CD4-positive, alpha-beta T cell treated with Interleukin-12 subunit alpha and Interleukin-12 subunit beta, for 1 hour (primary cell): ENCODE data around the gene CCNK.

Source experiments
- DNase-seq: peaks from one replicate; pipeline ENCODE4 v3.0.0-alpha.2; 2020

CCNK gene

DNA sequence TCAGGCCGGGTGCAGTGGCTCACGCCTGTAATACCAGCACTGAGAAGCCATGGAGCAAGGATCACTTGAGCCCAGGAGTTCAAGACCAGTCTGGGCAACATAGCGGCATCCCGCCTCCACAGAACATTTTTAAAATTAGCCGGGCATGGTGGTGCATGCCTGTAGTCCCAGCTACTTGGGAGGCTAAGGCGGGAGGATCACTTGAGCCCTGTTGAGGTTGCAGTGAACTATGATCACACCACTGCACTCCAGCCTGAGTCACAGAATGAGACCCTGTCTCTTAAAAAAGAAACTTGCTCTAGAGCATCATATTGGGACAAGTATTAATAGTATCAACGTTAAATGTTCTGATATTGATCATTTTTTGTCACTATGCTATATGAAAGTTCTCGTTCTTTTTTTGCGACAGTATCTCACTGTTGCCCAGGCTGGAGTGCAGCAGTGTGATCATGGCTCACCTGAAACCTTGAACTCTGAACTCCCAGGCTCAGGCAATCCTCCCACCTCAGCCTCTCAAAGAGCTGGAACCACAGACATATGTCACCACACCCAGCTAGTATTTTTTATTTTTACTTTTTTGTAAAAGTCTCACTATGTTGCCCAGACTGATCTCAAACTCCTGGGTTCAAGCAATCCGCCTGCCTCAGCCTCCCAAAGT is 75.1 kb downstream of the CCNK start:
- DNase-seq = no peak

DNA sequence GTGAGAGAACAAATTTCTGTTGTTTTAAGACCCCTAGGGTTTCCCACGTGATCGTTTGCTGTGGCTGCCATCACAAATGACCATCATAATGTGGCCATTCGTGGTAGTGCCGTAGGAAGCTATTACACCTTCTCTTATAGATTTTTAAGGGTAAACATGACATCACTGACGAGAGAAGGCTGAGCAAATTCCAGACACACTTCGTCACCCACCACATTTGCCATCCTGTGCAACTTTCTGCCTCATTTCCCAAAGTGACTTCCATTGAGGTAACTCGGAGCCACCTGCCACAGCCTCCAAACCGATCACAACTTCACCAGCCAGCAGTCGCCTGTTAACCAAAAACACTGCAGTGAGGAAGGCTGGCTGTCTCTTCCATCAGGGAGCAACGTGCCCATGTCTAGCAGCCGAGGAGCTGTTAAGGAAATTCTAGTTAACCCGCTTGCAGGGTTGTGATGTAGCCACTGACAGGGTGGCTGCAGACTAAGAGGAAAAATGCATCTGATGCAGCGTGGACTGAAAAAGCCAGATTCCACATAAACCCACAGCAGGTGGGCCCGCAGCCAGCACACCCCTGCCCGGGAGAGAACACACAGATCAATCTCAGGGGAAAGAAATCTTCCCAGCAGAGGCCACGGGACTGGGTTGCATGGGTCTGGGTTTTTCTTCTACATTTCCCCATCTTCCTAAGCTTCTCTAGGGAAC is 78.2 kb downstream of the CCNK start:
- DNase-seq = no peak

DNA sequence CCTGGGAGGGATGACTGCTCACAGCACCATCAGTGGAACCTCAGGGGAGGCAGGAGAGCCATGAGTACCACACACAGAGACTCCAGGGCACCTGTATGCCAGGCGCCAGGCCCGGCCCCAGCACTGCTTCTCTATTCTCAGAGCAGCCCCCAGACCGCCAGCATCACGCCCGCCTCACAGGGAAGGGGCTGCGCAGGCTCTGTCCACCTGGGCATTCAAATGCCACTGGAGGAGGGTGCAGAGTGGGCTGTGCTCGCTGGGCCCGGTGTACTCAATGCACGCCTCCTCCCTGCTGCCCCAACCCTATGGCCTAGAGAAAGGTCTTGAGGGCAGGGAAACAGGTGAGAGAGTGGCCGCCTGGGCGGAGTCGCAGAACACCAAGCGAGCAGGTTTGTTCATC is 79.2 kb downstream of the CCNK start:
- no peak for DNase-seq

DNA sequence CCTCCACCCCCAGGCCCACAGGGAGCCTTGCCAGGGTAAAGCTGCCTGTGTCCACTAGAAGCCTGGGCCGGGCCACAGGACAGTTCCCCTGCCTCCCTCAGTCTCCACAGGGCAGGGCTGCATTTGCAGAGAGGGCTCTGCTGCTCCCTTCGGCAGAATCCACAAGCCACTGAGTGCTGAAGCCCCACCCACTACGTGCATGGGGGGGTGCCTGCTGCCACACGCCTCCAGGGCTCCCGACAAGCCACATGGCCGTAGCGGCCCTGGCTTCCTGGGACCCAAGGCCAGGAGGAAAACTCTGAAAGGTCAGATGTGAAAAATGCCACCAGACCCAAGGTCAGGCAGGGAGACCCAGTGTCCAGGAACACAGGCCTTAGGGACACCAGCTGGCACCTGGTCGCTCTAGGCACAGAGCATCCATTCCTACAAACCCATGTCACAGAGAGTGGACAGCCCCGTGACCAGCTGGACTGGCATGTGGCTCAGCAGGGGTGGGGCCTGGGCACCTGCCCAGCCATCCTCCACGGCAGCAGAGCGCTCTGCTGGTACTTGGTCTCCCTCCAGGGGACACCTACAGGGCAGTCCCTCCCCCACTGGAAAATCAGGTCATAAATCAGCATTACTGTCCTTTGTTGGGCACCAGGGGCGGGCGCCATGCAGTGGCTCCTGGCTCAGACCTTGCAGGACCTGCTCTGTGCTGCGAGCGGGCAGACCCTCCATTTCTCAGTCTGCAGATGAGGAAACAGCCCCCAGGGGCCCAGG is 79.9 kb downstream of the CCNK start:
- DNase-seq = no peak

DNA sequence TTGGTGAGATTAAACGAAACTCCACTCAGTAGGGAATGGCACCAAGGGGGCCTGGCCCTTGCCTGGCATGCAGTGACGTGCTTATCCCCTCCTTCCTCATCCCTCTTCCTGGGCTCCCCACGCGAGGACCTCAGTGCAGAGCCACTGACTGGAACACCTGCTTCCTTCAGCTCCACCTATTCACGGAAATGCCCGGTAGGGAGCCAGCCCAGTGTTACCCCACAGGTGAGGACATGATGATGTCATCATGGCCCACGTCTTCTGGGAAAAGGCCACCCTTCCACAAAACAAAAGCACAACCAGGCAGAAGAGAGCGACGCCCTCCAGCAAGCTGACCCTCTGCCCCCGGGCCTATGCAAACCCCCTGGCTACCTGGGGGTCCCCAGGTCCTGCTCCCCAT is 80.7 kb downstream of the CCNK start:
- no peak for DNase-seq
